Activated CD4-positive, alpha-beta T cell treated with anti-CD3 and anti-CD28 coated beads, Interleukin-2, amount 50 U/mL, for 48 hours (primary cell): ENCODE data around the gene RBMY1E.
"Not testable (repeated sequence)": the region's sequence is repeated elsewhere in the genome, so short reads cannot be mapped to it uniquely, and the experiment has no call there.

Source experiments
- DNase-seq, 2 experiments: peaks; one replicate each; pipeline ENCODE4 v3.0.0-alpha.2; 2020

The RBMY1E gene

DNA sequence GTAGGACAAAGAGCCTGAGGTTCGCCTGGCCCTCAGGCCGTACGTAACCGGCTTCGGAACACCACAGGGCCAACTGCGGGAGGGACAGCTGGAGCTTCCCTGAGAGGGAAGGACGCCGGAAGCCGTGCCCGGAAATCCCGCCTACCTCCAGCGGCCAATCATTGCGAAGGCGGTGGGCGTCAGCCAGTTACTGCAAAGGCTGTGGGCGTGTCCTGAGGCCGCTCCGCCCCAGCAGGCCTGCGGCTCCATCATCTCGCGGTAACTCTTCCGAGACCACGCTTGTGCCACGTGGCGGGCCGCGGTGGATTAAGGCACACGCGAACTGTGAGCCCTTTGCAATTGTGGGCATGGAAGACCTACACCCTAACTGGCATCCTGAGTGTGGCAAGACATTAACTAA, at the start of gene RBMY1E:
TSS of gene RBMY1E (minus strand) at position 101 of the 400 bp plus-strand sequence. CDS start 1,978 bp downstream, outside the sequence.
- not testable (repeated sequence) for DNase-seq

DNA sequence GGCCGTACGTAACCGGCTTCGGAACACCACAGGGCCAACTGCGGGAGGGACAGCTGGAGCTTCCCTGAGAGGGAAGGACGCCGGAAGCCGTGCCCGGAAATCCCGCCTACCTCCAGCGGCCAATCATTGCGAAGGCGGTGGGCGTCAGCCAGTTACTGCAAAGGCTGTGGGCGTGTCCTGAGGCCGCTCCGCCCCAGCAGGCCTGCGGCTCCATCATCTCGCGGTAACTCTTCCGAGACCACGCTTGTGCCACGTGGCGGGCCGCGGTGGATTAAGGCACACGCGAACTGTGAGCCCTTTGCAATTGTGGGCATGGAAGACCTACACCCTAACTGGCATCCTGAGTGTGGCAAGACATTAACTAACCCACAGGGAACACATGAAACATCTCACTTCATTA, 23.4 kb downstream of the RBMY1E start, which contains the start of gene RBMY1D:
TSS of gene RBMY1D (minus strand) at position 101 of the 400 bp plus-strand sequence. CDS start 2,013 bp downstream, outside the sequence.
- DNase-seq: not testable (repeated sequence)

DNA sequence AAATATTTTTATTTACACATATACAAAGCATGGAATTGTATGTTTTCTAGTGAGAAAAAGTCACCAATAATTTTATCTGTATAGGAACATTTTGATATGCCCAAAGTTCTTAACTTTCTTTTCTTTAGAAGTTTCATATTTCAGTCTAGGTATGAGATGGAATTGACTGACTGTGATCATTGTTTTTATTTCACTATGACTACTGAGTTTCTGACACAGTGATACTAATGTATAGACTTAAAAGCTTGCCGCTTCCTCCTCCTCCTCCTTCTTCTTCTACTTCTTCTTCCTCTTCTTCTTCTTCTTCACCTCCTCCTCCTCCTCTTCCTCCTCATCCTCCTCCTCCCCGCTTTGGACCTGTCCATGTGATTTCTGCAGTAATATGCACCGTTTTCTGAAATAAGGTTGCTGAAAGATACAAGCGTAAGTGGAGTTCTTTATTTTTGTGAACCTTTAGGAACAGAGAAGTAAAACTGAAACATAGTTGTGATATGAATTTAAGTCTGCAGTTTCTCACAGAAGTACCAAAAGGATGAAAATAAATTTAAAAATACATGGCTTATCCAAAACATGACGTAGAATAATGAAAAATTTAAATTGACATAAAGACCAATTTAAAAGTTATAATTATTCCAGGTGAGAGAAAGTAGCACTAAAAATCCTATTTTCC, 48.3 kb downstream of the RBMY1E start:
- DNase-seq: not testable (repeated sequence)
